ENCODE results near the gene SPATA4. TPM values are rescaled to one million over a fixed set of nuclear protein-coding genes. Genes with fewer than 3 reads are reported as not detected.

SPATA4 gene
- total RNA-seq, 1 experiment from 2014 or later, result not detected

GRCh38 chr4:176137631-176138030, 57.8 kb downstream of the SPATA4 start:
- Histone ChIP-seq H2AFZ (ENCODE audit: low read length) (no peak overlapping the region), H4K5ac (ENCODE audit: insufficient read length, low read depth, low read length) (no peak overlapping the region), H4K8ac (replicated peaks; ENCODE audit: insufficient read length, low read depth, low read length) (no peak overlapping the region), H2BK20ac (ENCODE audit: low read depth, low read length, poor library complexity, severe bottlenecking) (no peak overlapping the region), H3K23ac (ENCODE audit: insufficient read length, low read depth, low read length) (no peak overlapping the region), H2BK120ac (ENCODE audit: low read depth, low read length, poor library complexity, severe bottlenecking) (no peak overlapping the region), H3K27me3 (ENCODE audit: insufficient read depth, low read length) (no peaks in the 10 kb centered on the region), H3K4me1 (ENCODE audit: insufficient read depth, low read length) (no peaks in the 10 kb centered on the region), H2BK15ac (ENCODE audit: low read depth, low read length) (no peak overlapping the region), H2BK12ac (ENCODE audit: insufficient read length, low read depth, low read length) (no peak overlapping the region), H3K14ac (ENCODE audit: insufficient read depth, low read length) (no peak overlapping the region), H3K4me2 (ENCODE audit: insufficient read depth, insufficient read length, low read length) (no peak overlapping the region), H3K23me2 (ENCODE audit: insufficient read length, low read depth, low read length, poor library complexity, severe bottlenecking) (no peaks in the 10 kb centered on the region), H4K91ac (ENCODE audit: insufficient read length, low read depth, low read length) (no peak overlapping the region), H3K79me1 (ENCODE audit: insufficient read depth, low read depth, low read length, poor library complexity, severe bottlenecking) (no peaks in the 10 kb centered on the region), H2BK5ac (ENCODE audit: insufficient read length, low read length) (no peak overlapping the region), H3K9ac (ENCODE audit: extremely low read depth, insufficient read length, low read length) (no peak overlapping the region), H3K4ac (ENCODE audit: low read depth, low read length) (no peak overlapping the region), H2AK5ac (ENCODE audit: insufficient read length, low read length) (no peak overlapping the region), H4K20me1 (ENCODE audit: control insufficient read depth, insufficient read depth, insufficient read length) (no peaks in the 10 kb centered on the region), H3K56ac (ENCODE audit: insufficient read length, low read depth, low read length) (no peak overlapping the region), H3K79me2 (ENCODE audit: insufficient read depth, low read length) (no peaks in the 10 kb centered on the region), H3K27ac (ENCODE audit: insufficient read length, low read depth, low read length) (no peak overlapping the region), H3T11ph (ENCODE audit: low read length) (no peak overlapping the region), H3K9me3 (ENCODE audit: control insufficient read depth, low read depth, low read length) (no peaks in the 10 kb centered on the region), H3K18ac (ENCODE audit: insufficient read length, low read depth, low read length) (no peak overlapping the region)
- TF ChIP-seq, protein P1, sequence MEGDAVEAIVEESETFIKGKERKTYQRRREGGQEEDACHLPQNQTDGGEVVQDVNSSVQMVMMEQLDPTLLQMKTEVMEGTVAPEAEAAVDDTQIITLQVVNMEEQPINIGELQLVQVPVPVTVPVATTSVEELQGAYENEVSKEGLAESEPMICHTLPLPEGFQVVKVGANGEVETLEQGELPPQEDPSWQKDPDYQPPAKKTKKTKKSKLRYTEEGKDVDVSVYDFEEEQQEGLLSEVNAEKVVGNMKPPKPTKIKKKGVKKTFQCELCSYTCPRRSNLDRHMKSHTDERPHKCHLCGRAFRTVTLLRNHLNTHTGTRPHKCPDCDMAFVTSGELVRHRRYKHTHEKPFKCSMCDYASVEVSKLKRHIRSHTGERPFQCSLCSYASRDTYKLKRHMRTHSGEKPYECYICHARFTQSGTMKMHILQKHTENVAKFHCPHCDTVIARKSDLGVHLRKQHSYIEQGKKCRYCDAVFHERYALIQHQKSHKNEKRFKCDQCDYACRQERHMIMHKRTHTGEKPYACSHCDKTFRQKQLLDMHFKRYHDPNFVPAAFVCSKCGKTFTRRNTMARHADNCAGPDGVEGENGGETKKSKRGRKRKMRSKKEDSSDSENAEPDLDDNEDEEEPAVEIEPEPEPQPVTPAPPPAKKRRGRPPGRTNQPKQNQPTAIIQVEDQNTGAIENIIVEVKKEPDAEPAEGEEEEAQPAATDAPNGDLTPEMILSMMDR (conservative IDR thresholded peaks at IDR 0.05), result no peak
- no peak for DNase-seq
- no peak overlapping the region; a peak in 1 of 7 replicates for H3K27ac Mint-ChIP-seq
- H3K4me1 Mint-ChIP-seq, result 0 out of 4 replicates have a peak, but pooled peaks cover 0 to 2% of the 10 kb centered on the region in 2 experiments
- H3K36me3 Mint-ChIP-seq (ENCODE audit: insufficient read depth in 1 of 3, low read depth in 3 of 3), result no peaks in the 10 kb centered on the region
- H3K27me3 Mint-ChIP-seq (ENCODE audit: low read depth), result no peaks in the 10 kb centered on the region
- no peak overlapping the region for H3K4me3 Mint-ChIP-seq
- no peaks in the 10 kb centered on the region for H3K9me3 Mint-ChIP-seq

Data from H9 (cell line).